Uterus (tissue), 2 donors: ENCODE measurements around the gene RASL10B.

Source experiments
- POLR2A ChIP-seq, 2 donors: fragments of 450-650 bp; IDR thresholded peaks; one replicate each; pipeline ENCODE4 v1.6.1; 2016; ENCODE audit warnings: antibody characterized with exemption in 2 of 2, mild to moderate bottlenecking in 1 of 2, moderate library complexity in 1 of 2
- TF ChIP-seq, protein P1 (sequence below), 4 experiments: fragments of 200-600 bp in 2 of 4; fragments of 450-650 bp in 2 of 4; sonication (generic) in 2 of 4; IDR thresholded peaks; one replicate each; pipeline ENCODE4 v1.5.1; 2016 to 2019; ENCODE audit warnings: antibody characterized with exemption in 4 of 4, mild to moderate bottlenecking in 2 of 4, moderate library complexity in 1 of 4

DNA sequence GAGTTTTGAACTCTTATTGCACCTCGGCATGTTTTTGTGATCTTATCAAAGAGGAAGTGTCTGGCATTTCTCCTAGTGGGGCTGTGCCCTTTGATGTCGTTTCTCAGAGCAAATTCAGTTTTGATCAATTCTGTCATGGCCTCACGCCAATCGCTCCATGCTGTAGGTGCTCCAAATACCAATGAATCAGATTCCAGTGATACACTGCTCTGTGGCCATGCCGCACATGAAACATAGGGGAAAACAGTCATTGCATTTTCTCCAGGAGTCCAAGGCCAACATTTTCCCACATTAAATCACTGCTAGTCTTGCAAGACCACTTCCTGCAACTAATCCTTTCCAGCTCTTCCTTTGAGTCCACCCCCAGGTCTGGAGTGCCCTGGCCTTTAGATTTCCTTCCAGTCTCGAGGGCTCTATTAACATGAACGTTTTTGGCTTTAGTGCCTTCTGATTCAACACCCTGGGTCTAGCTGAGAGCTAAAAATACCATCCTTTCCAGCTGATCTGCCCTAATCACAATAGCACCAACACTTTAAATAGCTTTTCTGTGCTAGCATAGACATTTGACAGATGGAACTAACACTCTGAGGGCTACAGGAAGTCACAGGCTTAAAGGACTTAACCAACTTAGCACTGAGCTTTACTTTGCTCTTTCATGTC is 18.2 kb upstream of the RASL10B start:
- TF ChIP-seq, protein P1, sequence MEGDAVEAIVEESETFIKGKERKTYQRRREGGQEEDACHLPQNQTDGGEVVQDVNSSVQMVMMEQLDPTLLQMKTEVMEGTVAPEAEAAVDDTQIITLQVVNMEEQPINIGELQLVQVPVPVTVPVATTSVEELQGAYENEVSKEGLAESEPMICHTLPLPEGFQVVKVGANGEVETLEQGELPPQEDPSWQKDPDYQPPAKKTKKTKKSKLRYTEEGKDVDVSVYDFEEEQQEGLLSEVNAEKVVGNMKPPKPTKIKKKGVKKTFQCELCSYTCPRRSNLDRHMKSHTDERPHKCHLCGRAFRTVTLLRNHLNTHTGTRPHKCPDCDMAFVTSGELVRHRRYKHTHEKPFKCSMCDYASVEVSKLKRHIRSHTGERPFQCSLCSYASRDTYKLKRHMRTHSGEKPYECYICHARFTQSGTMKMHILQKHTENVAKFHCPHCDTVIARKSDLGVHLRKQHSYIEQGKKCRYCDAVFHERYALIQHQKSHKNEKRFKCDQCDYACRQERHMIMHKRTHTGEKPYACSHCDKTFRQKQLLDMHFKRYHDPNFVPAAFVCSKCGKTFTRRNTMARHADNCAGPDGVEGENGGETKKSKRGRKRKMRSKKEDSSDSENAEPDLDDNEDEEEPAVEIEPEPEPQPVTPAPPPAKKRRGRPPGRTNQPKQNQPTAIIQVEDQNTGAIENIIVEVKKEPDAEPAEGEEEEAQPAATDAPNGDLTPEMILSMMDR (IDR thresholded peaks at IDR 0.05): no peak
- TF ChIP-seq POLR2A (IDR thresholded peaks at IDR 0.05): no peak
